Dedifferentiated amniotic fluid mesenchymal stem cell (primary cell): ENCODE measurements around the gene CETN3.

Experiments
- DNase-seq: peaks from one replicate; pipeline ENCODE4 v3.0.0-alpha.2; 2016; ENCODE audit errors: extremely low spot score

Gene CETN3

GRCh38 chr5:90409318-90410177 lies at the start of gene CETN3:
TSS of gene CETN3 (minus strand) at chr5:90409756. CDS start at chr5:90409661, 95 bp downstream.
- DNase-seq, result peak; percentile 97

DNA sequence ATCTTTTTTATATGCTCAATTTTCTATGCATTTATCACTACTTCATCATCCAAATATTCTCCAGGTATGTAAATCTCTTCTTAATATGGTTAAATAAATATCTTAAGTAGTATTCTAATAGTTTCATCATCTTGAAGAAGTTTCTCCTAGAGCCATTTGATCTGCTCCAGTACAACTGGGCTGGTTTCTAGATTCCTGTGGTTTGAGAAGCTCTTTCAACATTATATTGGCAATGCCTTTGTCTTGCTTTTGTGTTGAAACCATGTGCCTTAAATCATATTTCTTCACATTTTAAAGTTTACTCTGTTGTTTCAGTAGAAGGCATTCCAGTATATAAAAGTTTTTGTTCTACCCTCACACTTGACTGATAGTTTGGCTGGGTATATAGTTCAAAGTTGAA lies 37.4 kb upstream of the CETN3 start:
- DNase-seq, result no peak

GRCh38 chr5:90440644-90441043 lies 31.1 kb upstream of the CETN3 start:
- no peak for DNase-seq

DNA sequence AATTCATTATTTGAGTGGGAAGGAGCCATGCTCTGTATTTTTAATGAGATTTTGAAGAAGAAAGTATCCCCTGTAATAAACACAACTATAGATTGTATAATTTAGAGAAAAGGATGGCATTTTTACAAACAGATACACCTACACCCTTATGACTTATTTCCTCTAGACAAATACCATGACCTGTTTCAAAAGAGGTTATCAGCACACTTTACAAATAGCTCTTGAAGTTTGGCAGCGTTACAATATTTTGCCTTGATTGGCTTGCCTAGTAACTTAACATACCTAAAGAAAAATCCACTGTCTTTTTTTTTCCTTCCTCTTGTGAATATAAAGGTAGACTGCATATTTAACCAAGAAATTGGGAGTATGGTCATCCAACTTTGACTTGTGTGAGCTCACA lies 28.5 kb upstream of the CETN3 start:
- no peak for DNase-seq

- no peak for DNase-seq
Observed at GRCh38 chr5:90437663-90438062, 28.1 kb upstream of the CETN3 start.

GRCh38 chr5:90434116-90434714 lies 24.7 kb upstream of the CETN3 start:
- no peak for DNase-seq

DNA sequence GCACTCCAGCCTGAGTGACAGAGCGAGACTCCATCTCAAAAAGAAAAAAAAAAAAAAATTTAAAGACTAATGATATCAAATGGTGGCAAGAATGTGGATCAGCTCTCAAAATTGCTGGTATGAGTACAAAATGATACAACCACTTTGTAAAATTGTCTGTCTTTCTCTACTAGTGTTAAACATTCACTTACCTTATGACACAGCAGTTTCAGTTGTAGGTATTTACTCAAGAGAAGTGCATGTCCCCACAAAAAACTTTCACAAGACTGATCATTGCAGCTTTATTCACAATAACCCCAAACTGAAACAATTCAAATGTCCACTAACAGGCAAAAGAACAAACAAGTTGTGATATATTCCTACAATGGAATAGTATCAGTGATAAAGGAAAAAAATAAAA lies 14.7 kb upstream of the CETN3 start:
- DNase-seq, result no peak

GRCh38 chr5:90421136-90421535 lies 11.6 kb upstream of the CETN3 start:
- no peak for DNase-seq

- DNase-seq, result no peak
Observed at GRCh38 chr5:90418214-90418613, 8.7 kb upstream of the CETN3 start.

DNA sequence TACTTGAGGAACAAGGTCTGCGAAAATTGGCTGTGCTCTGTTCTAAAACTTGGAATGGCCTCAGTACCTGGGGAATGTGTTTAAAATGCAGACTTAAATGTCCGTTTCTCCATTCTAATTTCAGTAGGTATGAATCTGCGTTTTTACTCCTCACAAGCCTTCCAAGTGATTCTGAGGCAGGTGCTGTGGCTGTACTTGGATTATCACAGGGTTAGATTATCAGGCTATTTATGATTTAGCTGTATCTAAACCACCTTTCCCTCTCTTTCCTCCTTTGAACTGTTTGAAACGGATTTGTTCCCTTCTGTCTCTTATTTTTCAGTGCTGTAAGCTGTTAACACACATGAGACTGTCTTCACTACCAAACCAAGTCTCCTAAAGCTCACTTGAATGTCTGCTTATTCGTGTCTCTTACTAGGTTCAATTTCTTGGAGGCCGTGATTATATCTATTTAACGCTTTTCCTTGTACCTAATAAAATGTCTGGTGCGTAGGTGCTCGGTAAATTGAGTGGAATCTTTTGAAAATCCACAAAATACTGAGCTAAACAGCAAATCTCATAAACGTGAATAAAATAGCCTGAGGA lies 714 bp upstream of the CETN3 start:
- DNase-seq, result no peak

DNA sequence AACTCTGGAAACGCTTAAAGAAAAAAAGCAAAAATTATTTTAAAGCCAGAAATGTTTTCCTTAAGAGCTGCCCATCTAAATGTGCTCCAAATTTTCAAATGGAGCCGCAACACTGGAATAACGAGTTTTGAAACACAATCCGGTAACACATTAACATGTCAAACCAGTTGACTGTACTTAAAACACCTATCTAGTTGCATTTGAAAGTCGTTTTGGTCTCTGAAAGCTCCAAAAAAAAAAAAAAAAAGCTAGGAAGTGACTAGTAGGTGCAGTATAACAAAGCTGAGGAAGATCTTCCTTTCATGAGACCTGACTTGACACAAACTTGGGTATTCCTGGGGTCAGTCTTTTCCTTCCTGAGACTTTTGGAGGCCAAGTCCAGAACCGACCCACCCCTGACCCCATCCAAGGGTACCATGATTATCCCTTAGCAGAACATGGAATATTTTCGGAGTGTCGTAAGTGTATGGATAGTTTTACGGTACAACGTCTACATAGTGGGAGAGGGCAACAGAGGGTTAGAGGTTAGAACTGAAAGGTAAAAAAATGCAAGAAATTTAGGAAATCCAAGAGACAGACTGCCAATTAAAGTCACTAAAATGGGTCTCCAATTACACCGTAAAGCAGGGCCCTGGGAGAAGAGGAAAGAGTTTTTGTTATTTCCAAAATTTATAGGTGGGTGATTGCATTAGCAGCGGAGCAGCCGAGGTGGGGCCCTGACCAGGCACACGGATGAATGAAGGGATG lies 812 bp downstream of the CETN3 start:
- no peak for DNase-seq

DNA sequence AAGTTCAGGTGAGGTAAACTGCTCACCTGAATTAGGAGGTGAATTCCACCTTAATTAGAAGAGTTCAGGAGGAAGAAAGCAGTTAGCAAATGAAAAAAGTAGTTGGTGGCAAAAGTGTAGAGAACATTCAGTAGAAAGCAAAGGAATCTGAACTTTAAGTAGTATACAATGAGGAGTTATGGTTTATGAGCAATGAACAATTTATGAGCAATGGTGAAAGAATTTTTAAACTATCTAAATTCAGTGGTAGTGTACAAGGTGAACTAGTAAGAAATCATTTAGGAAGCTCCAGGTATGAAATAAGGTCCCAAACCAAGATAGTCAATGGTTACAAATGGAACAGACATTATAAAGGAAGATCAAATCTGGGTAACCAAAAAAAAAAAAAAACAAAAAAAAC lies 3.1 kb downstream of the CETN3 start:
- DNase-seq, result no peak

DNA sequence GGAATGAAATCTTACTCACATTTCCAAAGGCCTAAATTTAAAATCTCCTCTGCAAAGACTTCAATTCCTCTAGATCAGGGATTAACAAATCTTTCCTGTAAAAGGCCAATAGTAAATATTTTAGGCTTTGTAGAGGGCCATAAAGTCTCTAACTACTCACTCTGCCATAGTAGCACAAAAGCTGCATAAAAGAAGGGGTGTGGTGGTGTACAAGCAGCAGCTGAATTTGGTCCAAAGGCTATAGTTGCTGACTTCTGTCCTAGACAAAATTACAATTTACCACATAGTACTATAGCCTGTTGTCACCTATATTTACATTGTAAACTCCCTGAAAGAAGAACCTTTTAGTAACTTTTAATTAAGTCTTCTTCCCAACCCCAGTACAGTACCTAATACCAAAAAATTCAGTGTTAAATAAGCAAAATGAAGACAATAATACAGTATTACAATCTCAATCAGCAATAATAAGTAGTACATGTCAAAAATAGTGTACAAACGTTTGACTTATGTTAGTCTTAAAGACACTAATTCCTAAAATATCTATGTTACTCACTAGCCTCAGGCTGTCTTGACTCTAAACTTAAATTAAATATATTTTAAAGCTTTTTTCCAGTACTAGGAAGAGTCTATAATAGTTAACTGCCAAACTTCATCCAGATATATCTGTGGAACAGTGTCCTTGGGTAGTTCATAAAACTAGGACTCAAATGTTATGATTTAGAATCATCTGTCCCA lies 6.9 kb downstream of the CETN3 start:
- DNase-seq, result no peak

DNA sequence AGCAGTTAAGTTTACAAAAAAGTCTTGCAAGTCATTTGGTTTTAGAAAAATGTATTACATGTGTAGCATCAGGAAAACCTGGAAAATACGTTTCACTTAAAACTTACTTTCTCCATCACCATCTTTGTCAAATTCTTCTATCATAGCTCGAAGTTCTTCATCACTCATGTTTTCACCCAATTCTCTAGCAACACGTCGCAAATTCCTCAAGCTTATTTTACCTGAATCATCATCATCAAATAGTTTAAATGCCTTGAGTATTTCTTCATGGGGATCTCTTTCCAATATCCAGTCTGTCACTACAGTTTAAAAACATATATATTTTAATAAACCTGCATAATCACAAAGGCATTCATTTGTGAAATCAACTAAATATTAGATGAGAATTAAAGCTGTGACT lies 10.3 kb downstream of the CETN3 start:
- no peak for DNase-seq

- no peak for DNase-seq
Observed at GRCh38 chr5:90398726-90399125, 10.8 kb downstream of the CETN3 start.

DNA sequence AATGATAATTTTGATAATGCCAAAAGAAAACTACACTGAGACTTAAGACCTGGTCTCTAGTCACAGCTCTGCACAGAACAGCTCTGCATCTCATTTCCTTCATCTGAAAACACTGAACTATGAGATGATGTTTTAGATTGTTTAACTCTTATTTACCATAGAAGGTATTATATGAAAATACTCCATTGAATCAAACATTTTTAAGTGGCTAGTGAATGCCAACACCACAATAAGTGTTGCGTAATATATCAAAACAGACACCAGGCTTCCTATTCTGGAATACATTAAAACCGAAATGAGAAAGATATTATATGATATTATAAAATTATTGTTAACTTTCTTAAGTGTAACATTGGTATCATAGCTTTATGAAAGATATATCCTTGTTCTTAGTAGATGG lies 14.6 kb downstream of the CETN3 start:
- DNase-seq, result no peak

- DNase-seq, result no peak
Observed at GRCh38 chr5:90390928-90391327, 18.6 kb downstream of the CETN3 start.

DNA sequence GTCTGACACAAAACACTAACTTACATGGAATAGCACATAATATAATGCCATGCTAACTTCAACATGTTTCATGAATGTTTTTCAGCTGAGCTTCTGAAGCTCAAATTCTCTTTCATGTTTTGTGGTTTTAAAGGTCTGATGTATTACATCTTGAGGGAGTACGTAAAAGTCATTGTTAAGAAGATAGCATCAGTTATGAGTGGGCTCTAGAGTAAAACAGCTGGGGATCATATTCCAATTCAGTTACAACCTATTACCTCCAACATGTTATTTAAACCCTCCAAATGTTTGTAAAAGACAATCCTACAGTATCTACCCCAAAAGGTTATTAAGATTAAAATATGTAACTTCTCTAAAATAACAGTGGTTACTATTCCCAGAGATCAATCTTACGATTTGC lies 19.2 kb downstream of the CETN3 start:
- no peak for DNase-seq

DNA sequence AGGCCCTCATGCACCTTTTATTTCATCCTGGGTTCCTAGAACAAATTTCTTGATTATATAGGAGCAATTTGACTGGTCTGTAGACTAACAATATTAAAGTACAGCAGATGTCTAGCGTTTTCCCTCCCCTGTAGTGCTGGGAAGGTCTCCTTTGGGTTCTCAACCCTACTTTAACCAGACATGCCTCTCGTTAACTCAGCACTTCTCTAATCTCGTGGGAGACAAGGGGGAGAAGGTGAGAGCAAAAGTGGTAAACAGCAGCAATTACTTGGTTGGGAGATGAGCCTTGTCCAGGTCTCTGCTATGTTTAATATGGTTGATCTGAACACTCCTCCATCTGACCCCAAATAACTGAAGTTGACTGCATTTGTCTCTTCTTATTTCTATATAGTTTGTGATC lies 22.0 kb downstream of the CETN3 start:
- no peak for DNase-seq

DNA sequence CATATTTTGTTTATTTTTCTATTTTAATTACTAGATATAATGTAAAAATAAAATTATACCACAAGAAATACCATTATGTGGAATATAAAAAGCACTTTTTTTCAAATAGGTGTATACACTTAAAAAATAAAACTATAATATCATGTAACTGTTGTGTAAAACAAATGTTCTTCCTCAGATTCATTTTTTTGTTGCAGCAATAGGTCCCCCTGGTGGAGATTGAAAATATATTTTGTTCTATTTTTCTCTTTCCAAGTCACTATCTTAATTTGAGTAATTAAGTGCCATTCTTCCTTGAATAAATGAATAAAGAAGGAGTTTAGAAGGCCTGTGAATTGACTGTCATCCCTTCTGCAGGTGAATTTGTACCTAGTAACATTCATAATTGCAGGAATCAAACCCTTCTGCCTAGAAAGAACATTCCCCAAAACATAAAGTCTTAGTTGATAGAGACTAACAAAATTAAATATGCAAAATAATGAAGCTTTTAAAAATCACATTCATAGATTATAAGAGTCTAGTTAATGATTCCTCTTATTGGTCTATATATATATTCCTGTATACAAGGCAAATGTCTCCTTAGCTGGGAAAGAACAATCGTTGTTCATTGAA lies 23.4 kb downstream of the CETN3 start:
- peak; percentile 44 for DNase-seq

GRCh38 chr5:90384389-90384788 lies 25.2 kb downstream of the CETN3 start:
- no peak for DNase-seq
